ENCODE data around the gene VASH1. TPM values are rescaled to one million over a fixed set of nuclear protein-coding genes. Genes with fewer than 3 reads are reported as not detected.

The VASH1 gene
- 10 to 100 TPM; 16.9 to 39.1 (median 27.3) TPM for total RNA-seq
- 10 to 100 TPM in 1 of 3 donors, 1 to 10 TPM in 2; 6.4 to 16.7 (median 8.2) TPM for polyA plus RNA-seq
- long read RNA-seq, donor 1, full-length matches to known transcripts: 4 of 4 reads
- long read RNA-seq, donor 1, partial matches to known transcripts: 0 of 4 reads
- long read RNA-seq, donor 1, other reads (novel, unspliced or antisense): 0 of 4 reads
- long read RNA-seq, donor 2, full-length matches to known transcripts: 8 of 8 reads
- long read RNA-seq, donor 2, partial matches to known transcripts: 0 of 8 reads
- long read RNA-seq, donor 2, other reads (novel, unspliced or antisense): 0 of 8 reads

- H3K4me1 ChIP-seq: peaks cover 6 to 60% (median 38%) of the 10 kb centered on the region in 6 donors
- H3K4me3 ChIP-seq: peak within 1 kb of the TSS; percentile 64 to 97 (median 75)
- H3K27ac ChIP-seq: peak within 1 kb of the TSS; percentile 35 to 91 (median 80)
- peak; percentile 92 for DNase-seq
- 1 to 4% (median 1%) methylated on average over 20 to 96 of the region's 96 CpGs for WGBS, 5 donors
- peak in 1 of 3 donors; percentile 40 for TF ChIP-seq POLR2A (IDR thresholded peaks at IDR 0.05)
- no peak for TF ChIP-seq CTCF (IDR thresholded peaks at IDR 0.05 in 8 of 11, conservative IDR thresholded peaks at IDR 0.05 in 3 of 11)
- TF ChIP-seq POLR2AphosphoS5 (IDR thresholded peaks at IDR 0.05): peak; percentile 57 to 87 (median 74)
- intact Hi-C loops (cut with DNase I; ENCODE audit: low total_unique reads): no loop called here
- peaks cover 0 to 3% (median 0%) of the 10 kb centered on the region in 6 donors for H3K36me3 ChIP-seq
- H3K9me3 ChIP-seq: no peaks in the 10 kb centered on the region
- peaks cover 0 to 35% (median 14%) of the 10 kb centered on the region in 7 donors for H3K27me3 ChIP-seq (replicated peaks in 1 of 7)
Observed at GRCh38 chr14:76761136-76761959, at the start of gene VASH1. Gene VASH1, plus strand, starts transcription at chr14:76761468. Its CDS starts 1,354 bp downstream, at chr14:76762822.

GRCh38 chr14:76713121-76713520 is 48.1 kb upstream of the VASH1 start:
- no peak for DNase-seq
- Histone ChIP-seq H3K36me3 (no peaks in the 10 kb centered on the region), H3K27me3 (replicated peaks in 1 of 7) (peaks cover 0 to 6% (median 0%) of the 10 kb centered on the region in 7 donors), H3K4me3 (no peak overlapping the region), H3K9me3 (no peaks in the 10 kb centered on the region), H3K4me1 (peaks cover 9 to 36% (median 15%) of the 10 kb centered on the region in 6 donors), H3K27ac (no peak overlapping the region)
- 89 to 95% (median 92%) methylated on average over 10 of the region's 10 CpGs for WGBS, 5 donors
- TF ChIP-seq CTCF (IDR thresholded peaks at IDR 0.05 in 8 of 11, conservative IDR thresholded peaks at IDR 0.05 in 3 of 11): no peak
- intact Hi-C loops (cut with DNase I; ENCODE audit: low total_unique reads): no loop called here

GRCh38 chr14:76714470-76714869 is 46.8 kb upstream of the VASH1 start:
- TF ChIP-seq POLR2AphosphoS5 (IDR thresholded peaks at IDR 0.05): no peak
- no peak for TF ChIP-seq POLR2A (IDR thresholded peaks at IDR 0.05)
- TF ChIP-seq CTCF (IDR thresholded peaks at IDR 0.05 in 8 of 11, conservative IDR thresholded peaks at IDR 0.05 in 3 of 11): no peak
- no peak overlapping the region for H3K4me3 ChIP-seq

More at GRCh38 chr14:76714470-76714869, 46.8 kb upstream of the VASH1 start:
- 87 to 94% (median 91%) methylated on average over 5 of the region's 5 CpGs for WGBS, 5 donors
- H3K36me3 ChIP-seq: no peaks in the 10 kb centered on the region
- H3K4me1 ChIP-seq: peaks cover 9 to 42% (median 19%) of the 10 kb centered on the region in 6 donors
- intact Hi-C loops (cut with DNase I; ENCODE audit: low total_unique reads): no loop called here
- peak overlapping the region in 3 of 8 donors; percentile 64 to 81 (median 75) for H3K27ac ChIP-seq
- peaks cover 0 to 6% (median 0%) of the 10 kb centered on the region in 7 donors for H3K27me3 ChIP-seq (replicated peaks in 1 of 7)
- no peak for DNase-seq
- H3K9me3 ChIP-seq: no peaks in the 10 kb centered on the region
